ENCODE data around the gene HK3. TPM values are rescaled to one million over a fixed set of nuclear protein-coding genes. Genes with fewer than 3 reads are reported as not detected.

Gene HK3
- total RNA-seq, 1 experiment from 2014 or later, result 0.17 TPM

DNA sequence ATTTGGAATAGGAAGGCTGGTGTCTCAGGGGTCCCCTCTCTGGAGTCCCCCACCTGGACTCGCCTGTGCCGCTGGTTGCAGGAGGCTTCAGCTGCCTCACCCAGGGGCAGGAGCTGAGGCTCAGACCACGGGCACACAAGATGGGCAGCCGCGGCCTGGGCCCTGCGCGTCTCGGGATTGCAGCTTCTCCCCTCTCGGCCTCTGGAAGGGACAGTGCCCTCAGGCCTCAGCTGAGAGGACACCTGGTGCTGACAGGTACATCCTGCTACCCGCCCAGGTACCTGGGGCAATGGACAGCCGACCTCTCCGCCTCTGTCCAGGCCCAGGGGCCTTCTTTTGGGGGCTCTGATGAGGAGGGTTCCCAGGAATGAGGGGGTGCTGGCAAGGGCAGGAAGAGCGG lies 50.5 kb downstream of the HK3 start (continued):
- TF ChIP-seq, protein P1, sequence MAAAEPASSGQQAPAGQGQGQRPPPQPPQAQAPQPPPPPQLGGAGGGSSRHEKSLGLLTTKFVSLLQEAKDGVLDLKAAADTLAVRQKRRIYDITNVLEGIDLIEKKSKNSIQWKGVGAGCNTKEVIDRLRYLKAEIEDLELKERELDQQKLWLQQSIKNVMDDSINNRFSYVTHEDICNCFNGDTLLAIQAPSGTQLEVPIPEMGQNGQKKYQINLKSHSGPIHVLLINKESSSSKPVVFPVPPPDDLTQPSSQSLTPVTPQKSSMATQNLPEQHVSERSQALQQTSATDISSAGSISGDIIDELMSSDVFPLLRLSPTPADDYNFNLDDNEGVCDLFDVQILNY (CRISPR knock-in tag; IDR thresholded peaks at IDR 0.05), result no peak

GRCh38 chr5:176847726-176848290 lies 51.3 kb downstream of the HK3 start:
- POLR2A ChIA-PET, result no interaction called here
- H3K4me3 Mint-ChIP-seq, result no peak overlapping the region
- no peaks in the 10 kb centered on the region for H3K27me3 Mint-ChIP-seq (ENCODE audit: low read depth)
- H3K9me3 Mint-ChIP-seq, result no peaks in the 10 kb centered on the region
- H3K4me1 Mint-ChIP-seq, result no peaks in the 10 kb centered on the region
- no peak for ATAC-seq
- no peak overlapping the region for H3K27ac Mint-ChIP-seq
- CTCF ChIA-PET, result interaction anchor here (1.1 kb wide), 1 partner anchor 158 kb away, joined by 3 read pairs; no protein-coding TSS in a partner anchor
- no peaks in the 10 kb centered on the region for H3K36me3 Mint-ChIP-seq
- no peak for TF ChIP-seq IRF2 (CRISPR knock-in tag; IDR thresholded peaks at IDR 0.05; ENCODE audit: borderline replicate concordance, low read depth)
- TF ChIP-seq ATF3 (CRISPR knock-in tag; conservative IDR thresholded peaks at IDR 0.05), result no peak
- no peak for TF ChIP-seq KAT7 (CRISPR knock-in tag; IDR thresholded peaks at IDR 0.05; ENCODE audit: borderline replicate concordance)
- TF ChIP-seq GTF2I (CRISPR knock-in tag; conservative IDR thresholded peaks at IDR 0.05), result no peak
- no peak for TF ChIP-seq PRDM15 (CRISPR knock-in tag; IDR thresholded peaks at IDR 0.05)
- TF ChIP-seq SP1 (CRISPR knock-in tag; conservative IDR thresholded peaks at IDR 0.05), result no peak
- TF ChIP-seq NFYB (CRISPR knock-in tag; conservative IDR thresholded peaks at IDR 0.05; ENCODE audit: low read depth), result no peak
- no peak for TF ChIP-seq EMX1 (CRISPR knock-in tag; IDR thresholded peaks at IDR 0.05)
- no peak for TF ChIP-seq MXD4 (CRISPR knock-in tag; IDR thresholded peaks at IDR 0.05; ENCODE audit: borderline replicate concordance)
- no peak for TF ChIP-seq OVOL2 (CRISPR knock-in tag; IDR thresholded peaks at IDR 0.05; ENCODE audit: borderline replicate concordance)
- DNase-seq (ENCODE audit: low spot score), result no peak

DNA sequence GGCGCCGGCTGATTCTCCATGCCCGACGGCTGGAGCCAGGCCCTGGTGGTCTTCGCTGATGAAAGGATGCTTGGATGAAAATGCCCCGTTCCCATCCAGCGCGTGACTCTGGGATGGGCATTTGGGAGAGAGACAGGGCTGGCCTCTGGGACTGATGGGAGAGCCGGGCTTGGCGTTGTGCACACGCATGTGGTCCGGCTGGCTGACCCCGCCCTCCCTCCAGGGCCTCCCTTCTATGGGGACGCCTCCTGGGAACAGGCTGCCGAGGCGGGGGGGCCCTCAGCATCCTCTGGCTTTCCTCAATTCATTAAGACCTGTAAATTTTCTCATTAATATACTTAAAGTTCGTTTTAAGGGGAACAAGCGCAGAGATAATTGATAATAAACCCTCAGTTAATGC lies 52.0 kb downstream of the HK3 start:
- ChIA-PET POLR2A (no interaction called here), CTCF (interaction anchor here (1.1 to 2.8 kb wide), 3 partner anchors 149 to 186 kb away, joined by 3 to 17 read pairs (median 4); no protein-coding TSS in a partner anchor)
- Mint-ChIP-seq H3K36me3 (no peaks in the 10 kb centered on the region), H3K27ac (no peak overlapping the region), H3K4me1 (no peaks in the 10 kb centered on the region), H3K9me3 (no peaks in the 10 kb centered on the region), H3K4me3 (no peak overlapping the region), H3K27me3 (ENCODE audit: low read depth) (no peaks in the 10 kb centered on the region)
- ATAC-seq (no peak), DNase-seq (ENCODE audit: low spot score) (no peak)
- TF ChIP-seq ZNF138 (CRISPR knock-in tag; conservative IDR thresholded peaks at IDR 0.05), result no peak
- TF ChIP-seq, protein P2, sequence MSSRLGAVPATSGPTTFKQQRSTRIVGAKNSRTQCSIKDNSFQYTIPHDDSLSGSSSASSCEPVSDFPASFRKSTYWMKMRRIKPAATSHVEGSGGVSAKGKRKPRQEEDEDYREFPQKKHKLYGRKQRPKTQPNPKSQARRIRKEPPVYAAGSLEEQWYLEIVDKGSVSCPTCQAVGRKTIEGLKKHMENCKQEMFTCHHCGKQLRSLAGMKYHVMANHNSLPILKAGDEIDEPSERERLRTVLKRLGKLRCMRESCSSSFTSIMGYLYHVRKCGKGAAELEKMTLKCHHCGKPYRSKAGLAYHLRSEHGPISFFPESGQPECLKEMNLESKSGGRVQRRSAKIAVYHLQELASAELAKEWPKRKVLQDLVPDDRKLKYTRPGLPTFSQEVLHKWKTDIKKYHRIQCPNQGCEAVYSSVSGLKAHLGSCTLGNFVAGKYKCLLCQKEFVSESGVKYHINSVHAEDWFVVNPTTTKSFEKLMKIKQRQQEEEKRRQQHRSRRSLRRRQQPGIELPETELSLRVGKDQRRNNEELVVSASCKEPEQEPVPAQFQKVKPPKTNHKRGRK (CRISPR knock-in tag; IDR thresholded peaks at IDR 0.05; ENCODE audit: borderline replicate concordance), result no peak
- TF ChIP-seq CREM (CRISPR knock-in tag; IDR thresholded peaks at IDR 0.05), result no peak
- no peak for TF ChIP-seq PREB (CRISPR knock-in tag; IDR thresholded peaks at IDR 0.05; ENCODE audit: borderline replicate concordance)
- TF ChIP-seq TCF7 (CRISPR knock-in tag; IDR thresholded peaks at IDR 0.05; ENCODE audit: low read depth), result no peak
- TF ChIP-seq, protein P1 (CRISPR knock-in tag; IDR thresholded peaks at IDR 0.05), result no peak
- no peak for TF ChIP-seq JAZF1 (CRISPR knock-in tag; IDR thresholded peaks at IDR 0.05)
- no peak for TF ChIP-seq ZMAT4 (CRISPR knock-in tag; IDR thresholded peaks at IDR 0.05)
- no peak for TF ChIP-seq PRRX2 (CRISPR knock-in tag; IDR thresholded peaks at IDR 0.05)
- no peak for TF ChIP-seq NFYB (CRISPR knock-in tag; conservative IDR thresholded peaks at IDR 0.05; ENCODE audit: low read depth)
- no peak for TF ChIP-seq ZBTB21 (CRISPR knock-in tag; IDR thresholded peaks at IDR 0.05; ENCODE audit: borderline replicate concordance)
- no peak for TF ChIP-seq ELF4 (CRISPR knock-in tag; IDR thresholded peaks at IDR 0.05; ENCODE audit: low read depth)
- no peak for TF ChIP-seq USF1 (CRISPR knock-in tag; IDR thresholded peaks at IDR 0.05)
- TF ChIP-seq ZNF423 (CRISPR knock-in tag; IDR thresholded peaks at IDR 0.05), result no peak
- no peak for TF ChIP-seq CBFB (CRISPR knock-in tag; IDR thresholded peaks at IDR 0.05; ENCODE audit: low read depth)
- no peak for TF ChIP-seq SOX15 (CRISPR knock-in tag; IDR thresholded peaks at IDR 0.05)

All from WTC11 (cell line).